Neural progenitor cell (in vitro differentiated cells): ENCODE results near the gene PTPRJ.

Source experiments
- CTCF ChIP-seq: fragments of 200-600 bp; sonication (generic); IDR thresholded peaks from 2 replicates; pipeline ENCODE4 v1.5.1; 2017; ENCODE audit warnings: antibody characterized with exemption, mild to moderate bottlenecking
- EZH2 ChIP-seq: fragments of 200-600 bp; sonication (generic); IDR thresholded peaks from 2 replicates; pipeline ENCODE4 v1.6.1; 2017; ENCODE audit warnings: antibody characterized with exemption, mild to moderate bottlenecking, moderate library complexity
- EZH2phosphoT487 ChIP-seq: fragments of 200-600 bp; sonication (generic); IDR thresholded peaks from 2 replicates; pipeline ENCODE4 v1.6.1; 2017; ENCODE audit warnings: antibody characterized with exemption

GRCh38 chr11:48024635-48025071 is 44.3 kb downstream of the PTPRJ start:
- TF ChIP-seq CTCF, result no peak
- TF ChIP-seq EZH2, result no peak
- no peak for TF ChIP-seq EZH2phosphoT487
